Testis (tissue), 2 donors: ENCODE results near the gene ICAM1.

Experiments used
- CTCF ChIP-seq, 3 experiments: fragments of 450-650 bp in 2 of 3; fragments of 200-600 bp in 1 of 3; sonication (generic) in 1 of 3; IDR thresholded peaks; one replicate each; pipeline ENCODE4 v1.5.1; 2016 to 2019; ENCODE audit warnings: antibody characterized with exemption in 3 of 3, mild to moderate bottlenecking in 2 of 3, moderate library complexity in 1 of 3
- POLR2A ChIP-seq: fragments of 450-650 bp; IDR thresholded peaks from one replicate; pipeline ENCODE4 v1.6.1; 2017; ENCODE audit warnings: antibody characterized with exemption, mild to moderate bottlenecking, moderate library complexity

DNA sequence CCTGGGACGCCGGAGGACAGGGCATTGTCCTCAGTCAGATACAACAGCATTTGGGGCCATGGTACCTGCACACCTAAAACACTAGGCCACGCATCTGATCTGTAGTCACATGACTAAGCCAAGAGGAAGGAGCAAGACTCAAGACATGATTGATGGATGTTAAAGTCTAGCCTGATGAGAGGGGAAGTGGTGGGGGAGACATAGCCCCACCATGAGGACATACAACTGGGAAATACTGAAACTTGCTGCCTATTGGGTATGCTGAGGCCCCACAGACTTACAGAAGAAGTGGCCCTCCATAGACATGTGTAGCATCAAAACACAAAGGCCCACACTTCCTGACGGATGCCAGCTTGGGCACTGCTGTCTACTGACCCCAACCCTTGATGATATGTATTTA is 14.5 kb downstream of the ICAM1 start:
- TF ChIP-seq CTCF (IDR thresholded peaks at IDR 0.05) (no peak), POLR2A (no peak)
